ENCODE results near the gene B9D1. TPM values are rescaled to one million over a fixed set of nuclear protein-coding genes. Genes with fewer than 3 reads are reported as not detected.

B9D1 gene
- total RNA-seq, 1 experiment from 2014 or later = 20.0 TPM

DNA sequence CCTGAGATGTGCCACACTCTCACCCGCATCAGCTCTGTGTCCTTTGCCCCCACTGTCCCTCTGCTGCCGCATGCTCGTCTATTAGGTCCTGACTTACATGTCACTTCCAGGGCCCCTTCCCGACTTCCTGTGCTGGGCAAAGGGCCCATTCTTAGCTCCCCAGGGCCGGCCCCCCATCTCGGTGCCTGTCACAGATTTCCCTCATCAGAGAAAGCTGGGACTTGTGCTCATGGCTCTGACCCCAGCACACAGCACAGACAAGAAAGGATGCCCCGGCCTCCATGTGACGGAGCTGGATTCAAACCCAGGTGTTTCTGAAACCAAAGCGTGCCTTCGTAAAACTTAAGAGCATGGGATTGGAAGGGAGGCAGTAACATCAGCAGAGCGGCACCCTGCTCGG lies 9.9 kb upstream of the B9D1 start:
- no TSS peak for BruUV-seq (replicated peaks)

More for the DNA sequence above, 9.9 kb upstream of the B9D1 start:
- H3K27me3 ChIP-seq (ENCODE audit: insufficient read depth, low read length) = no peaks in the 10 kb centered on the region
- ATAC-seq = no peak
- H3K36me3 ChIP-seq (ENCODE audit: control insufficient read depth in 1 of 2, insufficient read depth in 2 of 2, low read length in 2 of 2) = no peaks in the 10 kb centered on the region
- CTCF ChIA-PET = interaction anchor here (1.1 kb wide), 1 partner anchor 10 kb away, joined by 4 read pairs; the partner anchor contains the start of gene B9D1
- RAD21 ChIA-PET (ENCODE audit: low non-redundant PET in 1 of 2, low total read pairs in 2 of 2, uncharacterized antibody in 2 of 2, unreplicated experiment in 2 of 2) = no interaction called here
- no peak overlapping the region for H3K4me2 ChIP-seq (ENCODE audit: low read length)
- TF ChIP-seq YY1 (IDR thresholded peaks at IDR 0.05; ENCODE audit: extremely low read depth, insufficient replicate concordance, low read depth, low read length) (no peak), JUND (IDR thresholded peaks at IDR 0.05) (no peak), SP1 (IDR thresholded peaks at IDR 0.05; ENCODE audit: low read depth) (no peak), EZH2 (IDR thresholded peaks at IDR 0.05) (no peak), RAD21 (IDR thresholded peaks at IDR 0.05; ENCODE audit: low read depth) (no peak), SRF (IDR thresholded peaks at IDR 0.05; ENCODE audit: low read depth) (no peak), TCF7L2 (IDR thresholded peaks at IDR 0.05; ENCODE audit: borderline replicate concordance, extremely low read depth, insufficient read depth, insufficient read length) (no peak), ZNF274 (IDR thresholded peaks at IDR 0.05; ENCODE audit: low read depth, low read length) (no peak), EZH2phosphoT487 (IDR thresholded peaks at IDR 0.05; ENCODE audit: borderline replicate concordance) (no peak), FOSL1 (IDR thresholded peaks at IDR 0.05; ENCODE audit: low read depth) (no peak), CEBPB (IDR thresholded peaks at IDR 0.05; ENCODE audit: low read depth) (no peak), POLR2A (IDR thresholded peaks at IDR 0.05; ENCODE audit: borderline replicate concordance, extremely low read depth, insufficient read depth, insufficient read length) (no peak), CBX3 (IDR thresholded peaks at IDR 0.05; ENCODE audit: low read depth) (no peak), POLR2AphosphoS5 (IDR thresholded peaks at IDR 0.05; ENCODE audit: low read depth, low read length) (no peak), ELF1 (IDR thresholded peaks at IDR 0.05; ENCODE audit: borderline replicate concordance, low read depth) (no peak), EGR1 (IDR thresholded peaks at IDR 0.05; ENCODE audit: low read depth) (no peak)
- TF ChIP-seq, protein P1, sequence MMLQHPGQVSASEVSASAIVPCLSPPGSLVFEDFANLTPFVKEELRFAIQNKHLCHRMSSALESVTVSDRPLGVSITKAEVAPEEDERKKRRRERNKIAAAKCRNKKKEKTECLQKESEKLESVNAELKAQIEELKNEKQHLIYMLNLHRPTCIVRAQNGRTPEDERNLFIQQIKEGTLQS (IDR thresholded peaks at IDR 0.05) = no peak
- TF ChIP-seq, protein P2, sequence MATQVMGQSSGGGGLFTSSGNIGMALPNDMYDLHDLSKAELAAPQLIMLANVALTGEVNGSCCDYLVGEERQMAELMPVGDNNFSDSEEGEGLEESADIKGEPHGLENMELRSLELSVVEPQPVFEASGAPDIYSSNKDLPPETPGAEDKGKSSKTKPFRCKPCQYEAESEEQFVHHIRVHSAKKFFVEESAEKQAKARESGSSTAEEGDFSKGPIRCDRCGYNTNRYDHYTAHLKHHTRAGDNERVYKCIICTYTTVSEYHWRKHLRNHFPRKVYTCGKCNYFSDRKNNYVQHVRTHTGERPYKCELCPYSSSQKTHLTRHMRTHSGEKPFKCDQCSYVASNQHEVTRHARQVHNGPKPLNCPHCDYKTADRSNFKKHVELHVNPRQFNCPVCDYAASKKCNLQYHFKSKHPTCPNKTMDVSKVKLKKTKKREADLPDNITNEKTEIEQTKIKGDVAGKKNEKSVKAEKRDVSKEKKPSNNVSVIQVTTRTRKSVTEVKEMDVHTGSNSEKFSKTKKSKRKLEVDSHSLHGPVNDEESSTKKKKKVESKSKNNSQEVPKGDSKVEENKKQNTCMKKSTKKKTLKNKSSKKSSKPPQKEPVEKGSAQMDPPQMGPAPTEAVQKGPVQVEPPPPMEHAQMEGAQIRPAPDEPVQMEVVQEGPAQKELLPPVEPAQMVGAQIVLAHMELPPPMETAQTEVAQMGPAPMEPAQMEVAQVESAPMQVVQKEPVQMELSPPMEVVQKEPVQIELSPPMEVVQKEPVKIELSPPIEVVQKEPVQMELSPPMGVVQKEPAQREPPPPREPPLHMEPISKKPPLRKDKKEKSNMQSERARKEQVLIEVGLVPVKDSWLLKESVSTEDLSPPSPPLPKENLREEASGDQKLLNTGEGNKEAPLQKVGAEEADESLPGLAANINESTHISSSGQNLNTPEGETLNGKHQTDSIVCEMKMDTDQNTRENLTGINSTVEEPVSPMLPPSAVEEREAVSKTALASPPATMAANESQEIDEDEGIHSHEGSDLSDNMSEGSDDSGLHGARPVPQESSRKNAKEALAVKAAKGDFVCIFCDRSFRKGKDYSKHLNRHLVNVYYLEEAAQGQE (IDR thresholded peaks at IDR 0.05; ENCODE audit: low read depth) = no peak
- TF ChIP-seq, protein P3, sequence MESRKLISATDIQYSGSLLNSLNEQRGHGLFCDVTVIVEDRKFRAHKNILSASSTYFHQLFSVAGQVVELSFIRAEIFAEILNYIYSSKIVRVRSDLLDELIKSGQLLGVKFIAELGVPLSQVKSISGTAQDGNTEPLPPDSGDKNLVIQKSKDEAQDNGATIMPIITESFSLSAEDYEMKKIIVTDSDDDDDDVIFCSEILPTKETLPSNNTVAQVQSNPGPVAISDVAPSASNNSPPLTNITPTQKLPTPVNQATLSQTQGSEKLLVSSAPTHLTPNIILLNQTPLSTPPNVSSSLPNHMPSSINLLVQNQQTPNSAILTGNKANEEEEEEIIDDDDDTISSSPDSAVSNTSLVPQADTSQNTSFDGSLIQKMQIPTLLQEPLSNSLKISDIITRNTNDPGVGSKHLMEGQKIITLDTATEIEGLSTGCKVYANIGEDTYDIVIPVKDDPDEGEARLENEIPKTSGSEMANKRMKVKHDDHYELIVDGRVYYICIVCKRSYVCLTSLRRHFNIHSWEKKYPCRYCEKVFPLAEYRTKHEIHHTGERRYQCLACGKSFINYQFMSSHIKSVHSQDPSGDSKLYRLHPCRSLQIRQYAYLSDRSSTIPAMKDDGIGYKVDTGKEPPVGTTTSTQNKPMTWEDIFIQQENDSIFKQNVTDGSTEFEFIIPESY (IDR thresholded peaks at IDR 0.05; ENCODE audit: extremely low read depth, insufficient replicate concordance, low read length) = no peak
- TF ChIP-seq, protein P4, sequence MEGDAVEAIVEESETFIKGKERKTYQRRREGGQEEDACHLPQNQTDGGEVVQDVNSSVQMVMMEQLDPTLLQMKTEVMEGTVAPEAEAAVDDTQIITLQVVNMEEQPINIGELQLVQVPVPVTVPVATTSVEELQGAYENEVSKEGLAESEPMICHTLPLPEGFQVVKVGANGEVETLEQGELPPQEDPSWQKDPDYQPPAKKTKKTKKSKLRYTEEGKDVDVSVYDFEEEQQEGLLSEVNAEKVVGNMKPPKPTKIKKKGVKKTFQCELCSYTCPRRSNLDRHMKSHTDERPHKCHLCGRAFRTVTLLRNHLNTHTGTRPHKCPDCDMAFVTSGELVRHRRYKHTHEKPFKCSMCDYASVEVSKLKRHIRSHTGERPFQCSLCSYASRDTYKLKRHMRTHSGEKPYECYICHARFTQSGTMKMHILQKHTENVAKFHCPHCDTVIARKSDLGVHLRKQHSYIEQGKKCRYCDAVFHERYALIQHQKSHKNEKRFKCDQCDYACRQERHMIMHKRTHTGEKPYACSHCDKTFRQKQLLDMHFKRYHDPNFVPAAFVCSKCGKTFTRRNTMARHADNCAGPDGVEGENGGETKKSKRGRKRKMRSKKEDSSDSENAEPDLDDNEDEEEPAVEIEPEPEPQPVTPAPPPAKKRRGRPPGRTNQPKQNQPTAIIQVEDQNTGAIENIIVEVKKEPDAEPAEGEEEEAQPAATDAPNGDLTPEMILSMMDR (IDR thresholded peaks at IDR 0.05 in 2 of 3, conservative IDR thresholded peaks at IDR 0.05 in 1 of 3; ENCODE audit: borderline replicate concordance in 1 of 3, insufficient read depth in 1 of 3, low read depth in 2 of 3, low read length in 2 of 3) = no peak
- H3K9me3 ChIP-seq (ENCODE audit: control insufficient read depth in 1 of 2, insufficient read depth in 1 of 2, low read depth in 1 of 2, low read length in 2 of 2) = no peaks in the 10 kb centered on the region
- H3K4me1 ChIP-seq (ENCODE audit: control insufficient read depth in 1 of 2, insufficient read depth in 2 of 2, low read length in 2 of 2) = peaks cover 7 to 31% of the 10 kb centered on the region in 2 experiments; a peak in 3 of 4 replicates
- no peak for DNase-seq (ENCODE audit: low read depth, low spot score)
- H3K9ac ChIP-seq (ENCODE audit: low read length) = no peak overlapping the region
- intact Hi-C loops (cut with micrococcal nuclease) = no loop called here
- H4K20me1 ChIP-seq (ENCODE audit: insufficient read depth) = no peaks in the 10 kb centered on the region
- POLR2A ChIA-PET = no interaction called here
- no peak overlapping the region for H3K27ac ChIP-seq (ENCODE audit: low read depth, low read length)
- H3K4me3 ChIP-seq (replicated peaks in 1 of 2; ENCODE audit: low read depth in 1 of 2, low read length in 2 of 2) = no peak overlapping the region
- no peak overlapping the region for H2AFZ ChIP-seq (ENCODE audit: low read depth, low read length, poor library complexity, severe bottlenecking)
- H3K79me2 ChIP-seq (ENCODE audit: insufficient read depth, low read length) = peaks cover 7% of the 10 kb centered on the region
- H3K9me2 ChIP-seq (ENCODE audit: insufficient read depth) = no peaks in the 10 kb centered on the region

Measured in HCT116 (cell line).